ENCODE results near the gene LARP4B.

- TF ChIP-seq CTCF (IDR thresholded peaks at IDR 0.05; ENCODE audit: insufficient read depth, low read depth, low read length) (no peak), EZH2 (IDR thresholded peaks at IDR 0.05; ENCODE audit: insufficient read depth, low read length) (no peak)
These were observed 55.1 kb downstream of the LARP4B start for GRCh38 chr10:876438-876837.

Data from astrocyte (in vitro differentiated cells and primary cell).